Bronchial epithelial cell (primary cell): Measurements from ENCODE around the gene SET. TPM values are rescaled to one million over a fixed set of nuclear protein-coding genes. Genes with fewer than 3 reads are reported as not detected.

ENCODE experiments used
- DNase-seq: peaks from one replicate; pipeline ENCODE4 v3.0.0-alpha.2; 2010; ENCODE audit warnings: low read depth
- FAIRE-seq: peaks from 2 replicates; lab custom pipeline; 2011; peaks lifted over from hg19 to GRCh38; lab: Jason Lieb, UNC
- H3K27me3 ChIP-seq: 2 replicates; pipeline ENCODE4 v1.5.1; 2011; ENCODE audit warnings: low read length; ENCODE audit not compliant: control insufficient read depth, insufficient read depth
- H3K36me3 ChIP-seq: 2 replicates; pipeline ENCODE4 v1.5.1; 2011; ENCODE audit warnings: low read length; ENCODE audit not compliant: control insufficient read depth, insufficient read depth
- H3K4me3 ChIP-seq: 2 replicates; pipeline ENCODE4 v1.5.1; 2011; ENCODE audit warnings: mild to moderate bottlenecking, low read depth, low read length, control low read depth
- total RNA-seq: library from RNA; depleted of rRNA; stranded (reverse); fragments of >200 nt; gene quantifications from 2 replicates; pipeline ENCODE4 v1.2.1, GENCODE V29; 2014
- TF ChIP-seq, protein P1 (sequence below): IDR thresholded peaks from 2 replicates; pipeline ENCODE4 v1.5.1; 2011; ENCODE audit warnings: mild to moderate bottlenecking, moderate library complexity, low read length, control low read depth, inconsistent platforms; ENCODE audit not compliant: insufficient read depth, severe bottlenecking

SET gene
- total RNA-seq, 1 donor from 2014 or later = 717 TPM

DNA sequence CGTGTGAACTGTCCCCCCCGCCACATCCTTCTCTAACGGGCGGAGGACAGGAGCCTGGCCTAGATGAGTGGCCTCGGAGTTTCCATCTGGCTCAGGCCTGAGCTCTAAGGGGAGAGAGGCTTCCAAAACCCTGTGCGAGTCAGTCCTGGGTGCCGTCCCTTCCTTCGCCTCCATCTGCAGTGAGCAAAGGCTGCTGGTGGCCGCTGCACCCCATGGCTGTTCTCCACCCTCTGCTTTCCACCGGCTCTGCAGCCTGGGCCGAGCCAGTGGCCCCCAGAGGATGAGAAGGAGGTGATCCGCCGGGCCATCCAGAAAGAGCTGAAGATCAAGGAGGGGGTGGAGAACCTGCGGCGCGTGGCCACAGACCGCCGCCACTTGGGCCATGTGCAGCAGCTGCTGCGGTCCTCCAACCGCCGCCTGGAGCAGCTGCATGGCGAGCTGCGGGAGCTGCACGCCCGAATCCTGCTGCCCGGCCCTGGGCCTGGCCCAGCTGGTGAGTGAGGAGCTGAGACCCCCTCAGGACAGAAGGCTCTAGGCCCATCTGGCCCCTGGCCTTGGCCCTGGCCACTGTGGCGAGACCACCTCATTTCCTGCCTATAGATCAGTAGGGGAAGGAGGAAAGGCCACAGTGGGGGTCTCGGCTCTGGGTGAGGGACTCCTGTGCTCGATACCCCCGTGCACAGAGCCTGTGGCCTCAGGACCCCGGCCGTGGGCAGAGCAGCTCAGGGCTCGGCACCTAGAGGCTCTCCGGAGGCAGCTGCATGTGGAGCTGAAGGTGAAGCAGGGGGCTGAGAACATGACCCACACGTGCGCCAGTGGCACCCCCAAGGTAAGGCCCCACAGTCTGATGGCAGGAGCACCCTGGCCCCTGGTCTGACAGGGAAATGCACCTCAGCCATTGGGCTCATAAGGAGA lies 16.3 kb downstream of the SET start:
- Histone ChIP-seq H3K36me3 (no peaks in the 10 kb centered on the region), H3K4me3 (no peak overlapping the region), H3K27me3 (no peaks in the 10 kb centered on the region)
- DNase-seq (no peak), FAIRE-seq (no peak)
- TF ChIP-seq, protein P1, sequence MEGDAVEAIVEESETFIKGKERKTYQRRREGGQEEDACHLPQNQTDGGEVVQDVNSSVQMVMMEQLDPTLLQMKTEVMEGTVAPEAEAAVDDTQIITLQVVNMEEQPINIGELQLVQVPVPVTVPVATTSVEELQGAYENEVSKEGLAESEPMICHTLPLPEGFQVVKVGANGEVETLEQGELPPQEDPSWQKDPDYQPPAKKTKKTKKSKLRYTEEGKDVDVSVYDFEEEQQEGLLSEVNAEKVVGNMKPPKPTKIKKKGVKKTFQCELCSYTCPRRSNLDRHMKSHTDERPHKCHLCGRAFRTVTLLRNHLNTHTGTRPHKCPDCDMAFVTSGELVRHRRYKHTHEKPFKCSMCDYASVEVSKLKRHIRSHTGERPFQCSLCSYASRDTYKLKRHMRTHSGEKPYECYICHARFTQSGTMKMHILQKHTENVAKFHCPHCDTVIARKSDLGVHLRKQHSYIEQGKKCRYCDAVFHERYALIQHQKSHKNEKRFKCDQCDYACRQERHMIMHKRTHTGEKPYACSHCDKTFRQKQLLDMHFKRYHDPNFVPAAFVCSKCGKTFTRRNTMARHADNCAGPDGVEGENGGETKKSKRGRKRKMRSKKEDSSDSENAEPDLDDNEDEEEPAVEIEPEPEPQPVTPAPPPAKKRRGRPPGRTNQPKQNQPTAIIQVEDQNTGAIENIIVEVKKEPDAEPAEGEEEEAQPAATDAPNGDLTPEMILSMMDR = no peak

- H3K36me3 ChIP-seq = no peaks in the 10 kb centered on the region
- no peaks in the 10 kb centered on the region for H3K27me3 ChIP-seq
- DNase-seq = no peak
- peak; percentile 18 for FAIRE-seq
- H3K4me3 ChIP-seq = no peak overlapping the region
- TF ChIP-seq, protein P1 = no peak
These were observed 17.0 kb downstream of the SET start for GRCh38 chr9:128706045-128706444.

- DNase-seq (no peak), FAIRE-seq (no peak)
- Histone ChIP-seq H3K36me3 (no peaks in the 10 kb centered on the region), H3K4me3 (no peak overlapping the region), H3K27me3 (no peaks in the 10 kb centered on the region)
- TF ChIP-seq, protein P1 = no peak
These were observed 17.8 kb downstream of the SET start for GRCh38 chr9:128706671-128707381.

DNA sequence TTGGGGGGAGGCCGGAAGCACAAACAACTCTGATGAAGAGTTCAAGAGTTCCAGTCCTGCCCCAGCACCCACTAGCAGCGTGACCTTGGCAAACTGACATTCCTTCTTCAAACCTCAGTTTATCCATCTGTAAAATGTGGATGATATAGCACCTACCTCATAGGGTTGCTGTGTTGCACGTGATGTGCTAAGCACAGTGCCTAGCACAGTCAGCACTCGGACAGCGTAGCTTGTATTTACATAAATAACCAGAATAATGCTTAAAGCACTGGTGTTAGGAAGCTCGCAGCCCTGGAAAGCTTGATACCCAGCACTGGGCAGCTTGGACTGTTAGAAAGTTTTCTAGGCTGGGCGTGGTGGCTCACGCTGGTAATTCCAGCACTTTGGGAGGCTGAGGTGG lies 18.4 kb downstream of the SET start:
- FAIRE-seq (peak; percentile 75), DNase-seq (no peak)
- Histone ChIP-seq H3K4me3 (no peak overlapping the region), H3K27me3 (no peaks in the 10 kb centered on the region), H3K36me3 (no peaks in the 10 kb centered on the region)
- TF ChIP-seq, protein P1 = no peak

DNA sequence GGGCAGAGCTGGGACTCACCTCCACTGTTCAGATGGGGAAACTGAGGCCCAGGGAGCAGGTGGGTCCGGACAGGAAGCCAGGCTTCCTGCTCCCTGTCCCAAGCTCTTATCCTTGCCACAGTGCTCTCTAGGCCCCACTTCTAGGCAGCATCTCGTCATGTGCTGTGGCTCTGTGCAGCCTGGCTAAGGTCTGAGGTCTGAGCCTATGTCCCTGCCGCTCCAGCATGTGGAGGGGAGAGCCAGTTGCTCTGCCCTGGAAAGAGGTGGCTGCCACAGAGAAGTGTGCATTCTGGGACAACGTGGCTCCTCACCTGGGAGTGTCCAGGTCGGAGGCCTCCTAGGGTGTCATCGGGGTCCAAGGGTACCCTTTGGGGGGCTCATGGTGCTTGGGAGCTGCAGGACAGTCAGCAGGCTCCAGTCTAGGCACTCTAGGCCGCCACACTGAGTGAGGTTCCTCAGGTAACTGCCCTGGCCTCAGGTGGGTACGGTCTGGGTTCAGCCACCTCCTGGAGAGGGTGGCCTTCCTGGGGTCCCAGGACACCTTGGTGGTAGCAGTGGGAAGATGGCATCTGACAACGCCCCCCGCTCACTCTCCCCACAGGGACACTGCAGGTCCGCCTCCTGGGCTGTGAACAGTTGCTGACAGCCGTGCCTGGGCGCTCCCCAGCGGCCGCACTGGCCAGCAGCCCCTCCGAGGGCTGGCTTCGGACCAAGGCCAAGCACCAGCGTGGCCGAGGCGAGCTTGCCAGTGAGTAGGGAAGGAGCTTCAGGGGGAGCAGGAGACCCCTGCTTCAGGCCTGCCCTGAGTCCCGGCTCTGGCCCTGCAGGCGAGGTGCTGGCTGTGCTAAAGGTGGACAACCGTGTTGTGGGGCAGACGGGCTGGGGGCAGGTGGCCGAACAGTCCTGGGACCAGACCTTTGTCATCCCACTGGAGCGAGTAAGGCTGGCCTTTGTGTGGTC lies 23.7 kb downstream of the SET start:
- no peaks in the 10 kb centered on the region for H3K27me3 ChIP-seq
- FAIRE-seq (no peak), DNase-seq (no peak)
- H3K36me3 ChIP-seq = no peaks in the 10 kb centered on the region
- H3K4me3 ChIP-seq = no peak overlapping the region
- TF ChIP-seq, protein P1 = no peak
